CD4-positive, alpha-beta T cell (primary cell): Measurements from ENCODE around the gene TSPAN9. TPM values are rescaled to one million over a fixed set of nuclear protein-coding genes. Genes with fewer than 3 reads are reported as not detected.

ENCODE experiments used
- ATAC-seq: fragments of 200-7000 bp; cut with Tn5 transposase; one replicate; pipeline ENCODE4 v1.10.0; 2022; ENCODE audit warnings: mild to moderate bottlenecking; ENCODE audit not compliant: poor library complexity
- CTCF ChIA-PET: fragments of 350-600 bp; sonication (Branson Sonifier 250); formaldehyde crosslinking; loops from one replicate; lab custom pipeline; 2021; ENCODE audit warnings: antibody characterized with exemption, inconsistent platforms; lab: Charles Lee
- POLR2A ChIA-PET: fragments of 350-600 bp; sonication (Branson Sonifier 250); formaldehyde crosslinking; loops from one replicate; lab custom pipeline; 2021; ENCODE audit warnings: antibody characterized with exemption, inconsistent platforms; lab: Charles Lee
- DNase-seq, 14 experiments: peaks; one replicate each; pipeline ENCODE4 v3.0.0-alpha.2; 2013 to 2020; ENCODE audit warnings: mixed read lengths in 2 of 14
- H3K27ac ChIP-seq, 2 donors: one replicate each; pipeline versions ENCODE4 v1.5.1 to v1.7.0; 2013; ENCODE audit warnings: low read length in 2 of 2, low read depth in 1 of 2, mild to moderate bottlenecking in 1 of 2
- H3K27me3 ChIP-seq, 2 experiments: 1 replicate in 1 of 2; 2 replicates in 1 of 2; pipeline versions ENCODE4 v1.6.1 to v1.7.0; 2013; ENCODE audit warnings: low read length in 2 of 2, control low read depth in 1 of 2, mild to moderate bottlenecking in 1 of 2, moderate library complexity in 1 of 2; ENCODE audit not compliant: insufficient read depth in 2 of 2, control insufficient read depth in 1 of 2
- H3K36me3 ChIP-seq: one replicate; pipeline ENCODE4 v1.6.1; 2013; ENCODE audit warnings: low read length, control low read depth; ENCODE audit not compliant: insufficient read depth
- H3K4me1 ChIP-seq: one replicate; pipeline ENCODE4 v1.6.1; 2013; ENCODE audit warnings: low read length, control low read depth; ENCODE audit not compliant: insufficient read depth
- H3K4me3 ChIP-seq: one replicate; pipeline ENCODE4 v1.5.1; 2013; ENCODE audit warnings: mild to moderate bottlenecking, low read length, moderate library complexity
- H3K9me3 ChIP-seq, 2 experiments: 1 replicate in 1 of 2; 2 replicates in 1 of 2; pipeline versions ENCODE4 v1.6.1 to v1.7.0; 2013; ENCODE audit warnings: low read length in 2 of 2, mild to moderate bottlenecking in 2 of 2, control low read depth in 1 of 2, moderate library complexity in 1 of 2; ENCODE audit not compliant: control insufficient read depth in 1 of 2, insufficient read depth in 1 of 2
- H3K27ac Mint-ChIP-seq: one replicate; pipeline ENCODE4 v1.8.0; 2020; ENCODE audit warnings: mixed read lengths
- H3K27me3 Mint-ChIP-seq: one replicate; pipeline ENCODE4 v1.8.0; 2021; ENCODE audit warnings: mixed read lengths
- H3K36me3 Mint-ChIP-seq: one replicate; pipeline ENCODE4 v1.8.0; 2021; ENCODE audit warnings: low read depth, mixed read lengths
- H3K4me1 Mint-ChIP-seq: one replicate; pipeline ENCODE4 v1.8.0; 2021; ENCODE audit warnings: low read depth, mixed read lengths
- H3K4me3 Mint-ChIP-seq: one replicate; pipeline ENCODE4 v1.8.0; 2020; ENCODE audit warnings: mild to moderate bottlenecking, mixed read lengths
- H3K9me3 Mint-ChIP-seq: one replicate; pipeline ENCODE4 v1.8.0; 2020; ENCODE audit warnings: mixed read lengths
- CTCF ChIP-seq: fragments of 200-600 bp; IDR thresholded peaks from one replicate; pipeline ENCODE4 v1.8.0; 2022; ENCODE audit warnings: antibody characterized with exemption, mild to moderate bottlenecking
- intact Hi-C, 2 experiments: fragments of 100-400 bp; cut with DNase I in 1 of 2; cut with micrococcal nuclease in 1 of 2; formaldehyde crosslinking; loops; one replicate each; pipeline versions ENCODE4 v1.15.1 to v1.9.0; 2023 to 2025; cut with DNase I, micrococcal nuclease
- total RNA-seq, 174 experiments: library from RNA in 2 of 174; stranded (reverse) in 2 of 174; gene quantifications; one replicate each; pipeline ENCODE4 v1.2.3 and lab custom pipeline; 2021 to 2026

The TSPAN9 gene
- total RNA-seq, 2 experiments from 2014 or later = 0.82 to 1.3 TPM

- ATAC-seq (no peak), DNase-seq (no peak)
- Histone ChIP-seq H3K9me3 (no peaks in the 10 kb centered on the region), H3K4me1 (no peaks in the 10 kb centered on the region), H3K4me3 (no peak overlapping the region), H3K27me3 (peaks cover 0 to under 1% of the 10 kb centered on the region in 2 experiments), H3K27ac (no peak overlapping the region), H3K36me3 (no peaks in the 10 kb centered on the region)
- no peak for TF ChIP-seq CTCF
- intact Hi-C loops = no loop called here
- Mint-ChIP-seq H3K4me3 (no peak overlapping the region), H3K36me3 (no peaks in the 10 kb centered on the region), H3K27me3 (peaks cover 3% of the 10 kb centered on the region), H3K27ac (no peak overlapping the region), H3K9me3 (no peaks in the 10 kb centered on the region), H3K4me1 (no peaks in the 10 kb centered on the region)
- ChIA-PET POLR2A (no interaction called here), CTCF (no interaction called here)
Observed at GRCh38 chr12:3155702-3156370, 78.7 kb downstream of the TSPAN9 start.

- DNase-seq (no peak), ATAC-seq (no peak)
- Histone ChIP-seq H3K4me3 (no peak overlapping the region), H3K36me3 (no peaks in the 10 kb centered on the region), H3K27me3 (no peaks in the 10 kb centered on the region), H3K9me3 (peaks cover 0 to 7% of the 10 kb centered on the region in 2 experiments), H3K4me1 (no peaks in the 10 kb centered on the region), H3K27ac (no peak overlapping the region)
- Mint-ChIP-seq H3K9me3 (no peaks in the 10 kb centered on the region), H3K4me3 (no peak overlapping the region), H3K4me1 (no peaks in the 10 kb centered on the region), H3K27ac (no peak overlapping the region), H3K27me3 (no peaks in the 10 kb centered on the region), H3K36me3 (no peaks in the 10 kb centered on the region)
- CTCF ChIA-PET = interaction anchor here (0.6 kb wide), 1 partner anchor 442 kb away, joined by 3 read pairs; no protein-coding TSS in a partner anchor
- intact Hi-C loops = no loop called here
- POLR2A ChIA-PET = no interaction called here
- no peak for TF ChIP-seq CTCF
Observed at GRCh38 chr12:3157581-3158323, 80.6 kb downstream of the TSPAN9 start.

DNA sequence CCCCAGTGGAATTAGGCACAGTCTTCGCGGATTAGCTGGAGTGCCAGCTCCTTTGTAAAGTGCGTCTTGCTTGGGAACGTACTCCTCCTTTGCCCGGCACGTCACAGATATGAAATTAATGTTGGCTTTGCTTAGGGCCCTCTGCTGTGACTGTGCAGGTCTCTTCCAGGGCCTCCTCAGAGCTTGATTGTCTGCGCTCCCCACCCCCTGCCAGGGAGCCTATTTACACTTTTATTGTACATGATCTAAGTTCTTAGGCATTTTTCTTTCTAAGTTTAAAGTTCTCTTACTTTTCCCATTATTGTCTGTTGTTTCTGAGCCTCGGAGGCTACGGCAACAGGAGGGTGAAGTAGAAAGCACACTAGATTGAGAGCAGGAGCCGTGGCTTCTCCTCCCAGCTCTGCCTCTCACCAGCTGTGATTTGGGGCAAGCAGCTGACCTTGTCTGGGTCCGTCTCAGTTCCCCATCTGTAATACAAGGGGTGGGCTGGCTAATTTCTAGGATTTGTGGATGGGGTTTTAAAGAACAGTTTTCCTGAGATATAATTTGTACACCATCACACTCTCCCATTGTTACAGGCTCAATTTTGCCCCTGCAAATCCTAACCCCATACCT, 81.8 kb downstream of the TSPAN9 start:
- no peak for DNase-seq
- no peak overlapping the region for H3K4me3 ChIP-seq
- Mint-ChIP-seq H3K27ac (no peak overlapping the region), H3K4me1 (no peaks in the 10 kb centered on the region), H3K9me3 (no peaks in the 10 kb centered on the region), H3K36me3 (no peaks in the 10 kb centered on the region), H3K4me3 (no peak overlapping the region), H3K27me3 (no peaks in the 10 kb centered on the region)
- H3K27me3 ChIP-seq = no peaks in the 10 kb centered on the region
- POLR2A ChIA-PET = no interaction called here
- TF ChIP-seq CTCF = no peak
- no peaks in the 10 kb centered on the region for H3K36me3 ChIP-seq
- H3K27ac ChIP-seq = no peak overlapping the region
- intact Hi-C loops = no loop called here
- CTCF ChIA-PET = no interaction called here
- H3K4me1 ChIP-seq = no peaks in the 10 kb centered on the region
- ATAC-seq = no peak
- H3K9me3 ChIP-seq = peaks cover 0 to 7% of the 10 kb centered on the region in 2 experiments
